Neural progenitor cell (in vitro differentiated cells): ENCODE measurements around the gene HFM1. TPM values are rescaled to one million over a fixed set of nuclear protein-coding genes. Genes with fewer than 3 reads are reported as not detected.

Source experiments
- DNase-seq: peaks from one replicate; pipeline ENCODE4 v3.0.0-alpha.2; 2016; ENCODE audit warnings: low spot score
- H2AFZ ChIP-seq: fragments of 200-600 bp; sonication (generic); replicated peaks from 2 replicates; pipeline ENCODE4 v1.6.1; 2016; ENCODE audit warnings: antibody characterized with exemption
- H3F3A ChIP-seq: fragments of 200-600 bp; sonication (generic); 2 replicates; pipeline ENCODE4 v1.6.1; 2016; ENCODE audit warnings: antibody characterized with exemption, low read depth
- H3K27ac ChIP-seq: fragments of 200-600 bp; sonication (generic); 2 replicates; pipeline ENCODE4 v1.5.1; 2016; ENCODE audit warnings: mild to moderate bottlenecking
- H3K27me3 ChIP-seq: fragments of 200-600 bp; sonication (generic); 2 replicates; pipeline ENCODE4 v1.6.1; 2016; ENCODE audit warnings: mild to moderate bottlenecking, moderate library complexity
- H3K36me3 ChIP-seq: fragments of 200-600 bp; sonication (generic); 2 replicates; pipeline ENCODE4 v1.5.1; 2016
- H3K4me1 ChIP-seq: fragments of 200-600 bp; sonication (generic); 2 replicates; pipeline ENCODE4 v1.6.1; 2016; ENCODE audit warnings: mixed run types
- H3K4me2 ChIP-seq: fragments of 200-600 bp; sonication (generic); 2 replicates; pipeline ENCODE4 v1.6.1; 2016
- H3K4me3 ChIP-seq: fragments of 200-600 bp; sonication (generic); 2 replicates; pipeline ENCODE4 v1.5.1; 2016
- H3K79me2 ChIP-seq: fragments of 200-600 bp; sonication (generic); 2 replicates; pipeline ENCODE4 v1.6.1; 2016; ENCODE audit warnings: low read depth
- H3K9ac ChIP-seq: fragments of 200-600 bp; sonication (generic); 2 replicates; pipeline ENCODE4 v1.6.1; 2016
- H3K9me3 ChIP-seq: fragments of 200-600 bp; sonication (generic); 2 replicates; pipeline ENCODE4 v1.5.1; 2016; ENCODE audit warnings: low read depth
- H4K20me1 ChIP-seq: fragments of 200-600 bp; sonication (generic); 2 replicates; pipeline ENCODE4 v1.6.1; 2016; ENCODE audit warnings: low read depth
- H3K27ac Mint-ChIP-seq: 3 replicates; pipeline ENCODE4 v1.8.0; 2021; ENCODE audit warnings: mixed read lengths
- H3K27me3 Mint-ChIP-seq: 2 replicates; pipeline ENCODE4 v1.8.0; 2022; ENCODE audit warnings: low read depth, mild to moderate bottlenecking, inconsistent platforms, moderate library complexity, mixed read lengths; ENCODE audit not compliant: insufficient read depth
- H3K36me3 Mint-ChIP-seq: 3 replicates; pipeline ENCODE4 v1.8.0; 2021; ENCODE audit warnings: mixed read lengths
- H3K4me1 Mint-ChIP-seq: 3 replicates; pipeline ENCODE4 v1.8.0; 2021; ENCODE audit warnings: mixed read lengths
- H3K4me3 Mint-ChIP-seq: 3 replicates; pipeline ENCODE4 v1.8.0; 2021; ENCODE audit warnings: mild to moderate bottlenecking, moderate library complexity, mixed read lengths
- H3K9me3 Mint-ChIP-seq: 3 replicates; pipeline ENCODE4 v1.8.0; 2020; ENCODE audit warnings: mixed read lengths
- CTCF ChIP-seq: fragments of 200-600 bp; sonication (generic); IDR thresholded peaks from 2 replicates; pipeline ENCODE4 v1.5.1; 2017; ENCODE audit warnings: antibody characterized with exemption, mild to moderate bottlenecking
- EZH2 ChIP-seq: fragments of 200-600 bp; sonication (generic); IDR thresholded peaks from 2 replicates; pipeline ENCODE4 v1.6.1; 2017; ENCODE audit warnings: antibody characterized with exemption, mild to moderate bottlenecking, moderate library complexity
- EZH2phosphoT487 ChIP-seq: fragments of 200-600 bp; sonication (generic); IDR thresholded peaks from 2 replicates; pipeline ENCODE4 v1.6.1; 2017; ENCODE audit warnings: antibody characterized with exemption
- total RNA-seq: library from RNA; depleted of rRNA; stranded (reverse); fragments of >200 nt; gene quantifications from 2 replicates; pipeline ENCODE4 v1.2.3, GENCODE V29; 2015; ENCODE audit warnings: low replicate concordance

HFM1 gene
- total RNA-seq, 1 donor from 2014 or later, result 36.3 TPM

GRCh38 chr1:91311672-91312071 is 93.0 kb downstream of the HFM1 start:
- Histone ChIP-seq H3K4me3 (no peak overlapping the region), H3K9ac (no peak overlapping the region), H3K36me3 (peaks cover 17% of the 10 kb centered on the region), H3K4me1 (no peaks in the 10 kb centered on the region), H3K27ac (no peak overlapping the region), H3K79me2 (no peaks in the 10 kb centered on the region), H2AFZ (no peak overlapping the region), H3K9me3 (peaks cover 13% of the 10 kb centered on the region), H3F3A (no peaks in the 10 kb centered on the region), H3K4me2 (no peak overlapping the region), H4K20me1 (no peaks in the 10 kb centered on the region), H3K27me3 (no peaks in the 10 kb centered on the region)
- Mint-ChIP-seq H3K27ac (no peak overlapping the region), H3K4me3 (no peak overlapping the region), H3K36me3 (peaks cover 27% of the 10 kb centered on the region), H3K27me3 (no peaks in the 10 kb centered on the region), H3K4me1 (no peaks in the 10 kb centered on the region), H3K9me3 (peaks cover 28% of the 10 kb centered on the region)
- no peak for TF ChIP-seq EZH2phosphoT487
- no peak for TF ChIP-seq CTCF
- TF ChIP-seq EZH2, result no peak
- no peak for DNase-seq

- H3K4me1 Mint-ChIP-seq, result no peaks in the 10 kb centered on the region
- Histone ChIP-seq H3K9me3 (peaks cover 13% of the 10 kb centered on the region), H2AFZ (no peak overlapping the region), H3K27me3 (no peaks in the 10 kb centered on the region), H3K4me2 (no peak overlapping the region), H3K79me2 (no peaks in the 10 kb centered on the region), H3K4me3 (no peak overlapping the region), H3K27ac (no peak overlapping the region), H3K9ac (no peak overlapping the region), H3K4me1 (no peaks in the 10 kb centered on the region), H4K20me1 (no peaks in the 10 kb centered on the region), H3K36me3 (peaks cover 13% of the 10 kb centered on the region), H3F3A (no peaks in the 10 kb centered on the region)
- H3K27me3 Mint-ChIP-seq, result no peaks in the 10 kb centered on the region
- H3K27ac Mint-ChIP-seq, result no peak overlapping the region
- DNase-seq, result no peak
- H3K9me3 Mint-ChIP-seq, result peaks cover 31% of the 10 kb centered on the region
- TF ChIP-seq CTCF, result no peak
- no peak for TF ChIP-seq EZH2
- no peak for TF ChIP-seq EZH2phosphoT487
- no peak overlapping the region for H3K4me3 Mint-ChIP-seq
- peaks cover 27% of the 10 kb centered on the region for H3K36me3 Mint-ChIP-seq
Observed at GRCh38 chr1:91308544-91308943, 96.1 kb downstream of the HFM1 start.

GRCh38 chr1:91307784-91308409 is 96.7 kb downstream of the HFM1 start:
- Histone ChIP-seq H3K27ac (no peak overlapping the region), H2AFZ (no peak overlapping the region), H3F3A (no peaks in the 10 kb centered on the region), H3K4me3 (no peak overlapping the region), H4K20me1 (no peaks in the 10 kb centered on the region), H3K4me2 (no peak overlapping the region), H3K9me3 (peaks cover 13% of the 10 kb centered on the region), H3K79me2 (no peaks in the 10 kb centered on the region), H3K9ac (no peak overlapping the region), H3K4me1 (no peaks in the 10 kb centered on the region), H3K27me3 (no peaks in the 10 kb centered on the region), H3K36me3 (peaks cover 7% of the 10 kb centered on the region)
- Mint-ChIP-seq H3K9me3 (peaks cover 36% of the 10 kb centered on the region), H3K27me3 (no peaks in the 10 kb centered on the region), H3K36me3 (peaks cover 25% of the 10 kb centered on the region), H3K4me3 (no peak overlapping the region), H3K4me1 (no peaks in the 10 kb centered on the region), H3K27ac (no peak overlapping the region)
- no peak for TF ChIP-seq EZH2phosphoT487
- no peak for TF ChIP-seq EZH2
- TF ChIP-seq CTCF, result no peak
- no peak for DNase-seq
